ENCODE measurements around the gene TIGD4. TPM values are rescaled to one million over a fixed set of nuclear protein-coding genes. Genes with fewer than 3 reads are reported as not detected.
A peak's percentile ranks its signal among the peaks of the same experiment; 100 is the strongest.

TIGD4 gene
- total and polyA plus RNA-seq, 2 of the 8 experiments (the other 6 are each of a cell fraction or from before 2014, with no cell fraction given): 0.42 to 2.3 TPM

- H3K4me3 ChIP-seq (ENCODE audit: extremely low read depth in 1 of 4, insufficient read depth in 2 of 4, low read depth in 3 of 4, low read length in 4 of 4): peak overlapping the region; percentile 55 to 95 (median 76)
- FAIRE-seq (no peak), DNase-seq (ENCODE audit: low read depth in 1 of 2, low spot score in 2 of 2) (no peak)
- peaks cover 0 to 4% of the 10 kb centered on the region in 2 experiments for H4K20me1 ChIP-seq (replicated peaks in 1 of 2; ENCODE audit: control insufficient read depth in 1 of 2, insufficient read depth in 2 of 2, low read length in 2 of 2)
- no peak overlapping the region for H2BK20ac ChIP-seq (ENCODE audit: low read length)
- peak overlapping the region; percentile 59 for H3K27ac ChIP-seq (ENCODE audit: low read depth, low read length)
- H3K79me1 ChIP-seq (ENCODE audit: low read depth, low read length): no peaks in the 10 kb centered on the region
- ChIA-PET POLR2A (ENCODE audit: partially characterized antibody) (interaction anchor here (1.2 to 2.7 kb wide), 3 partner anchors 11 to 80 kb away, joined by 4 to 9 read pairs (median 9); no protein-coding TSS in a partner anchor), CTCF (ENCODE audit: partially characterized antibody) (interaction anchor here (1.3 to 2.1 kb wide), 5 partner anchors 19 to 348 kb away, joined by 3 to 5 read pairs (median 4); no protein-coding TSS in a partner anchor)
- H3K23ac ChIP-seq (ENCODE audit: insufficient read length): no peak overlapping the region
- peak overlapping the region; percentile 66; the same call in 1 of the 2 replicates for H2AFZ ChIP-seq (ENCODE audit: low read length)
- peak overlapping the region; percentile 25 to 88 (median 73) for H3K9ac ChIP-seq (replicated peaks in 1 of 4; ENCODE audit: extremely low read depth in 1 of 4, low read depth in 3 of 4, low read length in 3 of 4)
- H3K14ac ChIP-seq (ENCODE audit: insufficient read length): no peak overlapping the region
- no peak overlapping the region for H2BK15ac ChIP-seq (ENCODE audit: low read length)
- no peaks in the 10 kb centered on the region for H3K27me3 ChIP-seq (replicated peaks in 1 of 4; ENCODE audit: control insufficient read depth in 3 of 4, extremely low read depth in 1 of 4, insufficient read depth in 3 of 4, low read length in 3 of 4)
- peak overlapping the region; percentile 31; the same call in 1 of the 2 replicates for H2AK5ac ChIP-seq (ENCODE audit: low read depth, low read length)
- H2BK5ac ChIP-seq (ENCODE audit: low read depth, low read length): peak overlapping the region; percentile 94
- peak overlapping the region; percentile 91 for H2BK12ac ChIP-seq (ENCODE audit: low read depth, low read length)
- peak overlapping the region; percentile 42; the same call in 1 of the 2 replicates for H3K18ac ChIP-seq (ENCODE audit: extremely low read depth, low read length)
- WGBS, 2 experiments (ENCODE audit: extremely low coverage in 1 of 2, insufficient coverage in 1 of 2, insufficient read length in 1 of 2, insufficient replicate concordance in 2 of 2, low coverage in 1 of 2, low lambda C conversion rate in 2 of 2, missing lambda C conversion rate in 1 of 2): 2% methylated on average over 14 of the region's 14 CpGs; no CpG with 5 or more reads in 1 of the 2 experiments
- no peak for TF ChIP-seq KDM5A (IDR thresholded peaks at IDR 0.05; ENCODE audit: low read length)
- TF ChIP-seq MAX (IDR thresholded peaks at IDR 0.05): peak; percentile 90
- TF ChIP-seq ASH2L (IDR thresholded peaks at IDR 0.05; ENCODE audit: low read length): peak; percentile 0
- TF ChIP-seq E2F6 (IDR thresholded peaks at IDR 0.05): peak; percentile 94
- 0 out of 4 replicates have a peak, but pooled peaks have one; percentile 16 to 53 for TF ChIP-seq SIN3A (conservative IDR thresholded peaks at IDR 0.05 in 1 of 2, IDR thresholded peaks at IDR 0.05 in 1 of 2; ENCODE audit: low read depth in 1 of 2, low read length in 2 of 2)
- no peak for TF ChIP-seq CHD1 (IDR thresholded peaks at IDR 0.05; ENCODE audit: low read depth, low read length)
- TF ChIP-seq PHF8 (conservative IDR thresholded peaks at IDR 0.05; ENCODE audit: low read depth, low read length): peak; percentile 25; the same call in 1 of the 2 replicates
- TF ChIP-seq RBBP5 (IDR thresholded peaks at IDR 0.05; ENCODE audit: borderline replicate concordance, low read depth, low read length): peak; percentile 13
- TF ChIP-seq JUND (IDR thresholded peaks at IDR 0.05; ENCODE audit: low read length): no peak
- TF ChIP-seq NRF1 (IDR thresholded peaks at IDR 0.05; ENCODE audit: low read depth, low read length): no peak
- TF ChIP-seq JUN (IDR thresholded peaks at IDR 0.05; ENCODE audit: low read depth, low read length): no peak
- 0 out of 2 replicates have a peak overlapping the region, but pooled peaks have one; percentile 92 for H4K8ac ChIP-seq (ENCODE audit: extremely low read depth, insufficient read depth, low read length)
- H4K91ac ChIP-seq (replicated peaks; ENCODE audit: insufficient read length, low read length): no peak overlapping the region
- H3K23me2 ChIP-seq (ENCODE audit: low read depth, low read length): peaks cover 14% of the 10 kb centered on the region
- peak overlapping the region; percentile 93 to 98 for H3K4me2 ChIP-seq (ENCODE audit: insufficient read depth in 1 of 2, low read depth in 2 of 2, low read length in 2 of 2)
- H2BK120ac ChIP-seq (replicated peaks; ENCODE audit: low read depth, low read length): no peak overlapping the region
- H3K79me2 ChIP-seq (ENCODE audit: control insufficient read depth in 1 of 2, insufficient read depth in 2 of 2, low read length in 2 of 2): peaks cover 11 to 52% of the 10 kb centered on the region in 2 experiments
- no peak overlapping the region for H3K4ac ChIP-seq (replicated peaks; ENCODE audit: insufficient read length, low read depth, low read length)
- no peaks in the 10 kb centered on the region for H3K36me3 ChIP-seq (ENCODE audit: control insufficient read depth in 2 of 4, insufficient read depth in 4 of 4, low read length in 3 of 4)
- H3K56ac ChIP-seq (replicated peaks; ENCODE audit: insufficient read length, low read depth, low read length): peak overlapping the region; percentile 3
- peaks cover 0 to 4% (median 1%) of the 10 kb centered on the region in 4 experiments; a peak in 1 of 7 replicates for H3K4me1 ChIP-seq (replicated peaks in 1 of 4; ENCODE audit: control insufficient read depth in 3 of 4, insufficient read depth in 4 of 4, low read length in 3 of 4)
- H3K9me3 ChIP-seq (ENCODE audit: insufficient read depth in 2 of 2, low read depth in 1 of 2, low read length in 1 of 2): no peaks in the 10 kb centered on the region
- no peak overlapping the region for H4K5ac ChIP-seq (ENCODE audit: insufficient read length, low read depth, low read length)
Measured at GRCh38 chr4:152780267-152780778, 793 bp upstream of the TIGD4 start.
